Rectal smooth muscle tissue (tissue), 1 donor: ENCODE measurements around the gene PLEKHA8.

Experiments
- H3K27ac ChIP-seq: one replicate; pipeline ENCODE4 v1.7.0; 2013; ENCODE audit warnings: low read depth, low read length, inconsistent platforms
- H3K27me3 ChIP-seq: one replicate; pipeline ENCODE4 v1.7.0; 2013; ENCODE audit warnings: low read length; ENCODE audit not compliant: control insufficient read depth, insufficient read depth
- H3K36me3 ChIP-seq: one replicate; pipeline ENCODE4 v1.7.0; 2013; ENCODE audit warnings: low read length; ENCODE audit not compliant: control insufficient read depth, insufficient read depth
- H3K4me1 ChIP-seq: one replicate; pipeline ENCODE4 v1.7.0; 2013; ENCODE audit warnings: low read length; ENCODE audit not compliant: control insufficient read depth, insufficient read depth
- H3K4me3 ChIP-seq: one replicate; pipeline ENCODE4 v1.7.0; 2013; ENCODE audit warnings: low read length
- H3K9ac ChIP-seq: one replicate; pipeline ENCODE4 v1.7.0; 2013; ENCODE audit warnings: low read length

Gene PLEKHA8

DNA sequence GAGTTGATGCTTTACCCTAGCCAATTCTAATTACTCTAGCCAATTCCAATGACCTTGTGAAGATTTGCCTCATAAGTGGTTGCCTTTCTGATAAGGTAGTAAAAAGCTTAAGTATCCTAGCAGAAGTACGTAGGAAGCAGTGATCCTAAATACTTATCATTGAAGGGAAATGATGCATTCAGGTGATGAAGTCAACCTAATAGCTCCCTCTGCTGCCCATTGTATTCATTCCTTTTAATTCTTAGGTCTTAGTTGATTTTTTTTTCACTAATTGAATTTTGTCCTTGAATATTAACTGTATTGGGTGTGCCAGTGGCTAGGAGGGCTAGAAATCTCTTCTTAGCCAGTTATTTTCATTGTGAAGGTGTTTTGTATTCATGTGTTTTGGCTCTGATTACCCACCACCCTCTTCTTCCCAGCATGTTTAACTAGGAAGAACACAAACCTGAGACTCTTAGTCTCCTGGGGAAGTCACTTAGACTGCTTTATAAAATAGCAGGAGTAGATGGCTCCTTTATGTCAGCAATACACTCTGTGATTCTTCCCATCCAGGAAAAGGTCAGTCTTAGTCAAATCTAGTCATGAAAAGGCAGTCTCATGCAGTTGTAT lies 46.3 kb downstream of the PLEKHA8 start:
- Histone ChIP-seq H3K36me3 (peaks cover 2% of the 10 kb centered on the region), H3K9ac (no peak overlapping the region), H3K4me3 (no peak overlapping the region), H3K4me1 (no peaks in the 10 kb centered on the region), H3K27me3 (no peaks in the 10 kb centered on the region), H3K27ac (no peak overlapping the region)

DNA sequence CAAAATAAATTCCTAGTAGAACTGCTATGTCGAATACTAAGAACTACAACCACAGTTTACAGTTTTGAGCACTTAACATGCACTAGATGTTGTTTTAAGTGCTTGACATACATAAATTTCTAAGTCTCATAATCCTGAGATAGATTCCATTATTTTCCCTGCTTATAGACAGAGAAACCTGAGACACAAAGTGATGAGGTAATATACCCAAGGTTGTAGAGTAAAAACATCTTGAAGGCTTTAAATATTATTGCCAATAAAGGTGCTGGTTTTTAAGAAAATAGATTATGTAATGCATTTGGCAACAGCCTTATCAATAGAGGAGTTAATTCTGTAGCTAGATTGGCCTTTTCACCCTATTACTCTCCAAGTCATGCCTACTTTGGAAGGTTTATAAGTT lies 48.2 kb downstream of the PLEKHA8 start:
- H3K4me3 ChIP-seq: no peak overlapping the region
- H3K27me3 ChIP-seq: no peaks in the 10 kb centered on the region
- no peak overlapping the region for H3K9ac ChIP-seq
- no peak overlapping the region for H3K27ac ChIP-seq
- no peaks in the 10 kb centered on the region for H3K36me3 ChIP-seq
- H3K4me1 ChIP-seq: no peaks in the 10 kb centered on the region

GRCh38 chr7:30078280-30078679 lies 50.1 kb downstream of the PLEKHA8 start:
- Histone ChIP-seq H3K36me3 (no peaks in the 10 kb centered on the region), H3K4me3 (no peak overlapping the region), H3K4me1 (no peaks in the 10 kb centered on the region), H3K27me3 (no peaks in the 10 kb centered on the region), H3K27ac (no peak overlapping the region), H3K9ac (no peak overlapping the region)

GRCh38 chr7:30079880-30080279 lies 51.7 kb downstream of the PLEKHA8 start:
- H3K27ac ChIP-seq: no peak overlapping the region
- H3K4me1 ChIP-seq: no peaks in the 10 kb centered on the region
- no peaks in the 10 kb centered on the region for H3K36me3 ChIP-seq
- no peaks in the 10 kb centered on the region for H3K27me3 ChIP-seq
- no peak overlapping the region for H3K4me3 ChIP-seq
- H3K9ac ChIP-seq: no peak overlapping the region

- Histone ChIP-seq H3K27me3 (no peaks in the 10 kb centered on the region), H3K36me3 (no peaks in the 10 kb centered on the region)
Observed at GRCh38 chr7:30080818-30081217, 52.6 kb downstream of the PLEKHA8 start.

GRCh38 chr7:30082686-30083085 lies 54.5 kb downstream of the PLEKHA8 start:
- H3K4me3 ChIP-seq: no peak overlapping the region
- no peaks in the 10 kb centered on the region for H3K36me3 ChIP-seq
- no peaks in the 10 kb centered on the region for H3K4me1 ChIP-seq
- H3K27me3 ChIP-seq: no peaks in the 10 kb centered on the region
- no peak overlapping the region for H3K9ac ChIP-seq
- H3K27ac ChIP-seq: no peak overlapping the region

More at GRCh38 chr7:30080818-30081217, 52.6 kb downstream of the PLEKHA8 start:
- Histone ChIP-seq H3K27ac (no peak overlapping the region), H3K9ac (no peak overlapping the region), H3K4me3 (no peak overlapping the region), H3K4me1 (no peaks in the 10 kb centered on the region)

GRCh38 chr7:30083334-30083733 lies 55.1 kb downstream of the PLEKHA8 start:
- Histone ChIP-seq H3K27ac (no peak overlapping the region), H3K4me1 (no peaks in the 10 kb centered on the region), H3K4me3 (no peak overlapping the region), H3K27me3 (no peaks in the 10 kb centered on the region), H3K9ac (no peak overlapping the region), H3K36me3 (no peaks in the 10 kb centered on the region)

GRCh38 chr7:30084212-30084611 lies 56.0 kb downstream of the PLEKHA8 start:
- Histone ChIP-seq H3K4me1 (no peaks in the 10 kb centered on the region), H3K9ac (no peak overlapping the region), H3K27me3 (no peaks in the 10 kb centered on the region), H3K27ac (no peak overlapping the region), H3K36me3 (no peaks in the 10 kb centered on the region), H3K4me3 (no peak overlapping the region)

GRCh38 chr7:30086529-30086928 lies 58.3 kb downstream of the PLEKHA8 start:
- Histone ChIP-seq H3K27ac (no peak overlapping the region), H3K9ac (no peak overlapping the region), H3K4me1 (no peaks in the 10 kb centered on the region), H3K36me3 (no peaks in the 10 kb centered on the region), H3K27me3 (no peaks in the 10 kb centered on the region), H3K4me3 (no peak overlapping the region)

GRCh38 chr7:30087371-30087770 lies 59.2 kb downstream of the PLEKHA8 start:
- Histone ChIP-seq H3K4me3 (no peak overlapping the region), H3K27ac (no peak overlapping the region), H3K27me3 (no peaks in the 10 kb centered on the region), H3K4me1 (no peaks in the 10 kb centered on the region), H3K9ac (no peak overlapping the region), H3K36me3 (no peaks in the 10 kb centered on the region)

- no peaks in the 10 kb centered on the region for H3K27me3 ChIP-seq
- no peak overlapping the region for H3K4me3 ChIP-seq
- no peak overlapping the region for H3K9ac ChIP-seq
- H3K27ac ChIP-seq: no peak overlapping the region
- no peaks in the 10 kb centered on the region for H3K4me1 ChIP-seq
- no peaks in the 10 kb centered on the region for H3K36me3 ChIP-seq
Observed at GRCh38 chr7:30088362-30088761, 60.1 kb downstream of the PLEKHA8 start.

DNA sequence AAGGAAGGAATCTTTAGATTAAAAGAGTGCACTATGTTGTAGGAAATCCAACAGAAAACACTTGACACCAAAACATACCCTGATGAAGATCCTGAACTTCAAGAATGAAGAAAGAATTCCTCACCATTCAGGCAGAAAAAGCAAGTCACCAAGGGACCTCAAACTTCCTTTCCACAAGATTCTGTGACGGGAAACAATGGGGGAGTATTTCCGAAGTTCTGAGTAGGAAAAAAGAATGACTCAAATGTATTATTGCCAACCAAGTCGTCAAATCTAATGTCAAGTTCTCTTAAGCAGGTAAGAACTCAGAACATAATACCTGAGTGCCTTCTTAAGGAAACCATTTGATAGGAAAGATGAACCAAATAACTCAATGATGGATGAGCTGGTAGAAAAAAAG lies 61.9 kb downstream of the PLEKHA8 start:
- Histone ChIP-seq H3K27me3 (no peaks in the 10 kb centered on the region), H3K4me3 (no peak overlapping the region), H3K27ac (no peak overlapping the region), H3K9ac (no peak overlapping the region), H3K4me1 (no peaks in the 10 kb centered on the region), H3K36me3 (no peaks in the 10 kb centered on the region)

- H3K36me3 ChIP-seq: no peaks in the 10 kb centered on the region
- H3K4me1 ChIP-seq: no peaks in the 10 kb centered on the region
- no peak overlapping the region for H3K27ac ChIP-seq
- no peak overlapping the region for H3K4me3 ChIP-seq
- no peaks in the 10 kb centered on the region for H3K27me3 ChIP-seq
- H3K9ac ChIP-seq: no peak overlapping the region
Observed at GRCh38 chr7:30091491-30091912, 63.3 kb downstream of the PLEKHA8 start.
